HG02870 (cell line): ENCODE measurements around the gene APP.

Experiments used
- ATAC-seq: cut with Tn5 transposase; IDR thresholded peaks from one replicate; pipeline ENCODE4 v1.9.1; 2021; ENCODE audit warnings: mild to moderate bottlenecking, moderate library complexity; ENCODE audit not compliant: unreplicated experiment

The APP gene

GRCh38 chr21:25994758-25995163 lies 175.8 kb downstream of the APP start:
- ATAC-seq, result no peak

- ATAC-seq, result no peak
These were observed 181.8 kb downstream of the APP start for GRCh38 chr21:25988738-25989137.

GRCh38 chr21:25987531-25987930 lies 183.0 kb downstream of the APP start:
- no peak for ATAC-seq

DNA sequence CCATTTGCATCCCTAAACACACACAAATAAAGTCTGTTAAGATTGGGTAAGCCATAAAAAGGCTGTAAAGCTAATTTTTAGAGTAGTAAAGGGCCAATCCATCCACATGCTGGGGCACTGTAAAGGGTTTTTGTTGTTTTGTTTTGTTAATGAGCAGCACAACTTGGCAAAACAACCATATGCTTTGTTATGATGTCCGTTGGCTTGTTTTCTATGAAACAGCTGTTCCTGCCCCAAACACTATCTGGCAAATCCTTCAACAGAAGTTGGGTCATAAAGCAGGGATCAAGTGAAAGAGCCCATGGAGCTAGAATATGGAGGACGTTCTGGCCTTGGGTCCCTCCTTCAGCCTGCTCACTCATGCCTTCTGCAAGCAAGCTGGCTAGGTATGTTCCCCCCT lies 183.6 kb downstream of the APP start:
- no peak for ATAC-seq

GRCh38 chr21:25985990-25986389 lies 184.6 kb downstream of the APP start:
- no peak for ATAC-seq

DNA sequence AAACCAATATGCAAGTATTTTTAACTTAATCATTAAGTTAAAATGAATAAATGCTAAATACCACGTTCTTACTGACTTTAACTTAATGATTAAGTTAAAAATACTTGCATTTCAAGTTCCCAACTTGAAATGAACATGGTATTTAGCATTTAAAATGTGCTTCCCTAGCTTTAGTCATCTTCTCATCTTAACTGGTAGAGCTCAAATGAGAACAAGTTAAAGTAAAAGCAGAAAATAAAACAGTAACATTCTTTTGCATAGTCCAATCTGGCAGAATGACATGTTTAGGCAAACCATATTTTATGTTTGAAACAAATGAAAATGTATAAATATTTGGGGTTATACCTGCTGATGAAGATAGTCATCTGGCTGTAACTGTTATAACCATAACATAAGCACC lies 186.0 kb downstream of the APP start:
- no peak for ATAC-seq

DNA sequence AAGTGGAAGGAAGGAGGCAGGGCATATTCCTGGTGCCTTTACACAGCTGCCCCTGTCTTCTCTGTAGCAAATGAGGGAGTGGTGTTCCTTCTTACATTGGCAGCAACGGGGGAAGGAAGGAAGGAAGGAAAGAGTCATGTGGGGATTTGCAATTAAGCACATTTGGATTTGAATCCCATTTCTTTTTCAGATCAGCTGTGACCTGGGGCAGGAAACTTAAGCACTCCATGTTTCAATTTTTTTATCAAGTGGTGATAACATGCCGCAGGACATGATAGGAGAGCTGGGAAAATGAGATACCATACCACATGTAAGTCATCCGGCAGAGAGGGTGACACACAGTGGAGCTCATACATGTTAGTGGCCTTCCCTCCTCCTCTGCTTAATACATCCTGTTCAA lies 186.8 kb downstream of the APP start:
- ATAC-seq, result no peak

GRCh38 chr21:25980710-25981109 lies 189.9 kb downstream of the APP start:
- no peak for ATAC-seq

DNA sequence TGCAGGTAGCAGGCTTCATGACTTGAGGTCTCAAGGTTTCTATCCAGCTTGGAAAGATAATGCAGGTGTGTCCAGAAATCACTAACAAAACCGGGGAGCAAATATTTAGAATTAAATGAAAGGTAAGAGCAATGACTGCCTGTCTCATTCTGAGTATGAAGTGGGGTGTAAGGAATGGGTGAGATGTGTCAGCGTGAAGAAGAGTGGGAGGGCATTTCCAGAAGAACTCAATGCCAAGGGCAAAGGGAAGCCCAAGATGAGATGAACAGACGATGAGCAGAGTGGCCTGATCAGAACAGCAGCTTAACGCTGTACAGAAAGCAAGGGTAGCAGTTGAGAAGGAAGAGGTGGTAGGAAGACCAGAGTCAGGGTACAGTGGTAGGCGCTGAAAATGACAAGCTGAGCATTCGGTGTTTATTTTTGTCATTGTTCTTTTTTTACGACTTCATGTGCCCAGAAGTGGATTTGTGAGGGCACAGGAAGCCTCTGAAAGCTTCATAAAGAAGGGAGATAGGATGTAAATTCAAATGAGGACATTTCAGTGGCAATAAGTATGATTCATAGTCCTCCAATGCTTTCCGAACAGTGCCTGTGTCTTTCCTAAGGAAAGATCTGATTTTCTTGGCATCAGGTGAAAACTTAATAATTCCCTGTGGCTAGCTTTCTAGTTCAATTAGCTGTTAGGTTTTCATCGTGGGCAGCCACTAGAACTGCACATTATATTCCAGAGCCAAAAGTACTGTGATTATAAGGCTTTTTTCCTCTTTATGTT lies 190.5 kb downstream of the APP start:
- ATAC-seq, result no peak

DNA sequence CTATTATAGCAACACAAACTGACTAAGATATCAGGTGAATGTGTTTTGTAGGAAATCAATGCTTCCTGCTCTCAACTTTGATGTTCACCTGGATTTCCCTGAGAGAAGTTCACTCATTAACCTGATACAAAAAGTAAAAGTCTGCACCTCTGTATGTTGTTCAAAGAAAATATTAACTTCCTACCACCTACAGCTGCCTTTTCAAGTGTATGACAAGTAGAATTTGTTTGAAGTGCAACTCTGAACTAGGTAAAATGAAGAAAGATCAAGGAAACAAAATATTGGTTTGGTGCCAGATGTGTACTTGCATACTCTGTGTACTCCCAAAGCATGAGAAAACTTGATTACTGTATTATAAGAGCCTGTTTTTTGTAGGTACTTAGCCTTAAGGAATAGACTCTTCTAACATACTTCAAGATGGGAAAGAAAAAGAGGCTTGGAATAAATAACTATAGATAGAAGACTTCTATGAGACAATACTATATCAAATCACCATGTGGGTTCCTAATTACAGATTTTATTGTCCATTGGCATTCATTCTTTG lies 193.4 kb downstream of the APP start:
- ATAC-seq, result no peak

DNA sequence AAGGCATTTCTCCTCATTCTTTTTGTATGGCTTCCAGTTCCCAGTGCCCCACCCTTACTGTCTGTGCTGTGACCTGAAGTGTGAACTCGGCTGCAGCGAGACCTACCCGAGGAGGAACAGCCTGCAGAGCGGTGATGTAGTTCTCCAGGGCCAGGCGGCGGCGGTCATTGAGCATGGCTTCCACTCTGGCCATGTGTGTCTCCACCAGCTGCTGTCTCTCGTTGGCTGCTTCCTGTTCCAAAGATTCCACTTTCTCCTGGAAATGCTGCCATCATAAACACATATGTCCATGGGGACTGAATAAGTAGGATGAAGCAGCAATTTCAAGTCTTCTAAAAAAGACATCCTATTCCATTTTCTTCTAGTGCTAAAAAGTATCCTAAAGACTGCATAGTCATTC lies 195.6 kb downstream of the APP start:
- no peak for ATAC-seq

GRCh38 chr21:25970254-25970930 lies 200.2 kb downstream of the APP start:
- ATAC-seq, result no peak

- ATAC-seq, result peak; percentile 26
These were observed 202.6 kb downstream of the APP start for GRCh38 chr21:25967901-25968438.

DNA sequence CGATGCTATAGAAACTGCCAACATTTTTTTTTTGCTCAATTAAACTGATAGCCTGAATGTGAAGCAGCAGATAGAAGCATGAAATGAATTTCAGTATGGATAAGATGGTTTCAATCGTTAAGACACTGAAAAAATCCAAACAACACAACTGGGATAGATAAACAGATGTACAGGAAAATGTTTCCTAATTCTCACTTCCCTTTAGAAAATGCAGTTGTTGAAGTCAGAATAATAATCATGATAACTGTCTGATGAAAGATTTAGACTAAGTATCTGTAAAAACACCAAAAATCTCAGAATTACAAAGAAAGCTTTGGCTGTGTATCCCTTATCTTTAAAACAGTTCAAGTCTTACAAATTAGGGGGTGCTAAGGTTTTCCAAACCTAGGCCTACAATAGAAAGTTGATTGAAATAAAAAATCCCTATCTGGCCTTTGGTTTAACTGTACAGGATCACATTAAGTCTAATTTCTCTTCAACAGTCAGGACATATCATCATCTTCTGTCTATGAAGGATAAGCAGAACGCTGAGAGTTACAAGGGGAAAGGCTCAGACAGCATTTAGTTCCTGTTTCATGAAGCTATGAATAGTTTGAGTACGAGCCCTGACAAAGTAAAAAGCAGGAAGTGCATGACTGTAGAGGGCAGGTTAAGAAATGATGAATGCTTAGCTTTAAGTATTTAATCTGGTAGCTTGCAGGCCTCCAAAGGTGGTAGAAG lies 203.2 kb downstream of the APP start:
- peak; percentile 99 for ATAC-seq

DNA sequence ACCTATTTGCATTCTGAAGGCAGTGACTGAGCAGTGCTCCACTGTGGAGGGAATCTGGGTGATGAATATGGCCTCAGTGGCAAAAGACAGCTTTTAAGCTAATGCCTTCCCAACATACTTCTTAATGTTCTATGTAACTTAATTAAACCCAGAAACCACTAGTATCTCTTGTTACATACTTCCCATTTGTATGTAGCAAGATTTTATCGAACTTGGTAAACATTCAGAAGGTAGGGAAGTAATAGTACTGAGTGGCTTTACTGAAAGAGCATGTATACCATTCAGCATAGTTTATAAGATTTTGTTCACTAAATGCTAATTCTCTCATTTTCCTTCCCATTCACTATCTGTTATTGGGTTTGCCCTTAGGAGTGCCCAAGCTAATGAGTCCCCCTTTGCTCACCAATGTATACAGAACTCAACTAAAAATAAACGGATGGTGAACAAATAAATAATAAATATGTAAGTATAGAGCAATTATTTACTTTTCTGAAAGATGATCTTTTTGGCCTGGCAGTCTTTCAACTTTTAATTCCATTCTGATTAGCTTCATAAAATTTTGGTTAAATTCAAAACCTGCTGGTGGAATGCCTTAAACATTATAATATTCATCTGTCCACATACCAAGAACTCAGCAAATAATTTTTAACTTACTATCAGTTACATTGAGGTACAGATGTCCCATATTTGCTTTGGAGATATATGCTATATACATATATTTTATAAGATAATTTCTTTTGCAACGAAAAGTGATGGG lies 204.4 kb downstream of the APP start:
- ATAC-seq, result no peak

DNA sequence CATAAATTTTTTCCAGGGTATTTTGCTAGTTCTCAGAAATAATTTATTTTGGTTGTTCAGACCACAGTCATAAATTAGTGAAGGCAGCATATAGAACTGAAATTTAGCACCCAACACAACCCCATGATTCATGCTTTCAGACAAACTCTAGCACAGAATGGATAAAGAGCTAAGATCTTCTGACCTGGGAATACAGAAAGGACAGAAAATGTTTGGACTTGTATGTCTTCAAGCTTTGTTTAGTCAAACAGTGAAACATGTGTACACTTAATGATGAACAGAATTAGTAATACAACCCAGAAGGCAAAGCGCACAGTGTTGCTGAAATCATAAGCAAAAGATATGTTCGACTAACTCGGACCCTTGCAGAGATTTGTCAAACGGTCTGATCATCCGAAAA lies 205.6 kb downstream of the APP start:
- no peak for ATAC-seq

DNA sequence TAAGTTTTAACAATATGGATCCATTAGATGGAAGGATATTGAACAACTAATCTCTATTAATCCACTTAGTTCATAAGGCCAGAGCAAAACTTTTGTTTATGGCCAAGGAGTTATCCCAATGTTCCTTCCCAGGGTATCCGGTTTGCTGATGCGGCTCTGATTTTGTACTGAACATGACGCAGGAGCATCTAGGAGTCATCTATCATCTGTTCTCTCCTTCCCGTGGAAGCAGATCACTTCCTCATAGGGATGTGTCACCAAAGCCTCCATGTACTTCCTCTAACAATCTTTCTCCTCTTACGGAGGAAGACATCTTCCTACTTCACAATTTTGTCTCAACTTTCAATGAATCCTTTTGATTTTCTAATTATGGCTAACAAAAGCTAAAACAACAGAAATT lies 206.6 kb downstream of the APP start:
- no peak for ATAC-seq

DNA sequence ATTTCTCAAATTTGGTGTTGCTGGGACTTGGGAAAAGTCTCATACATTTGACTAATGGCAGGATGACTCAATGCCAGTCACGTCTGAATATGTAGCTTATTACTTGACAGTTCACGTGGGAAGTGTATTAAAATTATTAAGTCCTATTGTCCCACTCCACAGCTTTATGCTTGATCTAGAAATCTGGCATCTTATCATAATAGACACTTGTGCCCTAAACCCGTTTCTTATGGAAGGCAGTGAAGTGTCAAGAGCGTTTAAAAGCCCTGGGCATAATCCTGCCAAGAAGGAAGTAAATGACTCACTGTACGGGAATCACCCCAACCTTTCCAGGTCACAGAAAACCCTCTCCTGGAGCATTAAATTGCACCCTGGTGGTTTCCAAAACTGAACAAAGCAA lies 207.4 kb downstream of the APP start:
- no peak for ATAC-seq

DNA sequence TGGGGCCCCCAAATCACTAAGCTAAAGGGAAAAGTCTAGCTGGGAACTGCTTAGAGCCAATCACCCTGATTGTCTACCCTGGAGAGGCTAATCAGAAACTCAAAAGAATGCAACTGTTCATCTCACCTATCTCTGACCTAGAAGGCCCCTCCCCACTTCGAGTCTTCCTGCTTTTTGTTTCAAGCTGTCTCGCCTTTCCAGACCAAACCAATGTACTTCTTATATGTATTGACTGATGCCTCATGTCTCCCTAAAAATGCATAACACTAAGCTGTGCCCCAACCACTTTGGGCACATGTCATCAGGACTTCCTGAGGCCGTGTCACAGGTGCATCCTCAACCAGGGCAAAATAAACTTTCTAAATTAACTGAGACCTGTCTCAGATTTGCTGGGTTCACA lies 209.5 kb downstream of the APP start:
- no peak for ATAC-seq

GRCh38 chr21:25960402-25960801 lies 210.2 kb downstream of the APP start:
- no peak for ATAC-seq

DNA sequence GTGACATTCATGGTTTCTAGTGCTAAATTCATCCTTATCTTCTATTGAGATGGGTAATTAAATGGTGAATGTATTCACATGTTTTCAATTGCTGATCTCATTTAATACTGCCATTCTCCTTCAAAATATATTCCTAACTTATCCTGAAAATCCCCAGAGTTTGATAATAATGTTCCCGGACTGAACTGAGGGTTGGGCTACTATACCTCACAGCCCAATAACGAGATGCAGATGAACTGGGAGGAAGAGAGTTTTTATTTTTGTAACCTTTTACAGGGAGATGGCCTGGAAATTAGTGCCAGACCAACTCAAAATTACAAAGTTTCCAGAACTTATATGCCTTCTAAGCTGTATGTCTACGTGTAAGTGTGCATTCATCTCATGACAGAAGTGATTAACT lies 210.8 kb downstream of the APP start:
- ATAC-seq, result no peak
